Smooth muscle cell of the brain vasculature (primary cell): ENCODE measurements around the gene HOXC12.
A peak's percentile ranks its signal among the peaks of the same experiment; 100 is the strongest.

Experiments used
- DNase-seq: peaks from one replicate; pipeline ENCODE4 v3.0.0-alpha.2; 2012; ENCODE audit warnings: low read depth, low spot score

Gene HOXC12

GRCh38 chr12:53996240-53997203 lies 41.8 kb downstream of the HOXC12 start:
- DNase-seq = no peak

- DNase-seq = no peak
Measured at GRCh38 chr12:53997204-53998109, 42.8 kb downstream of the HOXC12 start.

DNA sequence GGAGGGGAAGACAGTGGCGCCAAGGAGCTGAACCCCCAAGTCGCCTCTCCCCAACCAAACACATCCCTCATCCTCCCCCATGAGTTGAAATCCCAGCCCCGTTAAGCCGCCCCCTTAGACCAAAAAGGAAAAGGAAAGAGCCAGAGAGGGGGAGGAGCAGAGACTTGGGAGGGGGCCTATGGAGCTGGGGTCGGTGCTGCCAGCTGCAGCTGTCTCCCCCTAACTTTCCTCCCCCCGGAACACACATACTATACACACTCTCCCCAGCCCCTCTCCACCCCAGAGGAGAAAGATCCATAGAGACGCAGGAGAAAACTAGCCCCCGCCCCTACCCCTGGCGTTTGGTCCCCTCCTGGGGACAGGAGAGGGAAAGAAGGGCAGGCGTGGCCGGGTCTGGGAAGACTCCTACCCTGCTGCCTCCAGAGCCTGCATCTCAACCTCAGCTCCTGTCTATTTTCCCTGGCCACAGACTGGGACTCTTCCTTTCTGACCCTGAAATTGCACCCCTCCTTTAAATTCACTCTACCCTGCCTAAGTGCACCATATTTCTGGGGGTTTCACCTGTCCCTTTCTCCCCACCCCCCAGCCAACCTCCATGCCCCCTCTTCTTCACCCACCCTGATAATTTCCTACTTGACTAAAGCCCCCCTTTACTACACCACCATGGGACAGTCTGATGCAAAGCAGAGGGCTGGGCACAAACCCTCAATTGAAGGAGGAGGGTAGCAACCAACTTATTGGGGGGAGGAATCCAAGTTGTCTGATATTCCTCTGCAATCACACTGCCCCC lies 43.6 kb downstream of the HOXC12 start:
- no peak for DNase-seq

GRCh38 chr12:53998900-53999236 lies 44.2 kb downstream of the HOXC12 start:
- no peak for DNase-seq

- DNase-seq = no peak
Measured at GRCh38 chr12:53999559-54000115, 44.9 kb downstream of the HOXC12 start.

- DNase-seq = no peak
Measured at GRCh38 chr12:54000116-54001114, 45.7 kb downstream of the HOXC12 start, which contains the start of gene HOXC9. Gene HOXC9 (plus strand): TSS chr12:54000161. CDS start chr12:54000189, 28 bp downstream.

DNA sequence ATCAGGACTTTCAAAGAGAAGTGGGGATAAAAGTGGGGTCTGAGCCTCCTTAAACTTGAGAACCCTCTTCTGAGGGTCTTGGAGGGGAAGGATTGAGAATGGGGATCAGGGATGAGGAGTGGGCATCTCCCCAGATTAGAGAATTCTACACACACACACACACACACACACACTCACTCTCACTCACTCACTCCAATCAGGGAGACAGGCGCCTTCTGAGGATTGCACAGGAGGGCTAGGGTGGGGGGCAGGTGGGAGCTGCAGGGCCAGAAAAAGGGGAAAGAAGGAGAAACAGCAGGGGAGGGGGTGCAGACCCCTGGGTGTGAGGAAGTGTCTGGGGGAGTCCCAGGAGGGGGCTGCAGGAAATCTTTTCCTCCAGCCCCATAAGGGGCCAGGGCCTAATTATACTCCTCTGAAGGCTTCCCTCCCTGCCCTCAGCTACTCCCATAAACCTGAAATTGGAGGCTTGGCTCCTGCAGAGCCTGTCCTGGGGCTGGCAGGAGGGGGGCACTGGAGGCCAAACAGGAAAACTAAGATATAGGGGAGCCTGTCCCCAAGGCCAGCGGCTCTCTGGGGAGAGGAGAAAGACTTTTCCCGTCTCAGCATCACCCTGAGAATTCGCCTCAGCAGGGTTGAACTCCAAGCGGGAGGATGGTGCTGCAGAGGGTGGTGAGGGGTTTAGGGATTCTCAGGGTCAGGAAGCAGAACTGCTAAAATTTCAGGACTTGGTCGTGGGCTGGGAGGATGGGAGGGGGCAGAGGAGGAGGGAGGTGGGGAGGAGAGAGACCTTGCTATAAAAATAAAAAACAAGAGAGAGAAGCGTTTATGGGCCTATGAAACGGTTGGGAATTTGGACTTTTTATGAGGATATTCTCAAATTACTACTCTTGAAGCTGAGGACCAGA lies 46.8 kb downstream of the HOXC12 start:
- DNase-seq = no peak

DNA sequence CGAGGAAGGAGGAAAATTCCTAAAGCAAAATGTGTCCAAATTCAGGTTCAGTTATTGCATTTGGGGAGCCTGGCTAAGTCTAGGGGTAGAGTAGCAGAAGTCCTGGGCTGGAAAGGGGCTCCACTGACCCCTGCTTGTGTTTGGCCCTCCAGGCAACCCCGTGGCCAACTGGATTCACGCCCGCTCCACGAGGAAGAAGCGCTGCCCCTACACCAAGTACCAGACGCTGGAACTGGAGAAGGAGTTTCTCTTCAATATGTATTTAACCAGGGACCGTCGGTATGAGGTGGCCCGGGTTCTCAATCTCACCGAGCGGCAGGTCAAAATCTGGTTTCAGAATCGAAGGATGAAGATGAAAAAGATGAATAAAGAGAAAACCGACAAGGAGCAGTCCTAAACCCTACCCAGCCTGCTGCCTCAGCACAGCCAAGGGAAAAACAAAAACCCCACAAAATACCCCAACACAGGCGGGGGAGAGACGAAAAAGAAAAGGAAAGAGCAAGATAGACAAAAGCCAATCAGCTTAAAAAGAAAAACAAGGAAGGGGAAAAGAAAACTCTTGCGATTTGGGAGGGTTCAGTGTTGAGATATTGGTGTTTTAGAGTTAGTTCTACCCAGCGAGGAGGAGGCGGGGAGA lies 47.7 kb downstream of the HOXC12 start:
- DNase-seq = no peak

- no peak for DNase-seq
Measured at GRCh38 chr12:54002915-54003389, 48.2 kb downstream of the HOXC12 start.

DNA sequence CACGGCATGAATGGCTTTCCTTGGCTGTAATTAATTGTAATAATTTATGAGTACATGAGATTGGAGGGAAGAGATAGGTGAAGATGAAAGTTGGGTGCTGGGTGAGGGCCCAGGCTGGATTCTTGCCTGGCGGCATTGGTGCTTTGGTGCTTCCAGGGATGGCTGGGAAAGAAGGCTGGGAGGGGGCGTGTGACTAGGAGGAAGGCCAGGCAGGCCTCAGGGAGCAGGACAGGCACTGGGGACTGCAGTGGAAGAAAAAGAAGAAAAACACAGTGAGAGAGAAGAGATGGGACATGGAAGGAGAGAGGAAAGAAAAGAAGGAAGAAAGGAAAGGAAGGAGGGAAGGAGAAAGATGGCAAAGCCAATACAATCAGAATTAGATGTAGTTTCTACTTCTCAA lies 48.9 kb downstream of the HOXC12 start:
- no peak for DNase-seq

GRCh38 chr12:54004063-54004840 lies 49.5 kb downstream of the HOXC12 start:
- no peak for DNase-seq

DNA sequence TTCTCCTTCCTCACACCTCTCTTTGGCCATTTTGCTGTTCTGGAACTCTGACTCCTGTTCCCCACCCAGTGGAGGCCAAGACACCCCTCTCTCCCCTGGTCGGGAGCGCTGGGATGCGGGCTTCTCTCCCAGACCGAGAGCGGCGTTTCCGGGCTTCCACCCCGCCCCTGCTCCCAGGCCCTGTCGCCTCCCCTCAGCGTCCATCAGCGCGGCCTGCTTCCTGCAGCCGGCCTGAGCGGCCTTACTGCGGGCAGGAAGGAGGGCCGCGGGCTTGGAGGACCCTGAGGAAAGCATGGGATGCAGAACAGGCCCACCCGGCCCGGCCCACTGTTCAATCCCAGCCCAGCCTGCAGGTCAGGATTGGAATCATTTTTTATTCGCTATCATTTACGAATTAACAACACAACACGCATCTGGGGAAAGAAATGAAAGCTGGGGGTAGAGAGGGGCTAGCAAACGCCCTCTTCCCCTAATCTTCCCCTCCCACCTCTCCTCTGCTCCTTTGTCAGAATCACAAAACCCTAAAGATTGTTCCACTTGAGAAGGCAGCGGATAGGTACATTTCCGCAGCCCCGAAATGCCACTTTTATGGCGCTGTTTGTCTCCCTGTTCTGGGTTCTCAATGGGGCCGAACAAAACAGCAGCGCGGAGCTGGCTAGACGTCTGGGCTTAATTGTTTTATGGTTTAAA lies 50.3 kb downstream of the HOXC12 start:
- no peak for DNase-seq

DNA sequence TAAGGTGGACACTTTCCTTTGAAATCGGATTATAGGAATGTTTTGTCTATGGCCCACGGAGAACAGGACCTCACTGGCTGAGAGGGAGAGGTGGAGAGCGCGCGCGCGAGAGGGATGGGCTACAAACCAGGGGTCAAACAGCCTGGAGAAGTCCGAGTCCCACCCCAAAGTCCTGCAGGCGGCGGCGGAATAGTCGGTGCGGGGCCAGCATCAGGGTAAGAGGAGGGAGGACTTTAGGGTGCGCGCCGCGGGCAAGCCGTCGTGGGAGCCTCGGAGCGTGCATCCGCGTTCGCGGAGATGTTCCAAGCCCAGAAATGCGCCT lies 50.8 kb downstream of the HOXC12 start:
- no peak for DNase-seq

DNA sequence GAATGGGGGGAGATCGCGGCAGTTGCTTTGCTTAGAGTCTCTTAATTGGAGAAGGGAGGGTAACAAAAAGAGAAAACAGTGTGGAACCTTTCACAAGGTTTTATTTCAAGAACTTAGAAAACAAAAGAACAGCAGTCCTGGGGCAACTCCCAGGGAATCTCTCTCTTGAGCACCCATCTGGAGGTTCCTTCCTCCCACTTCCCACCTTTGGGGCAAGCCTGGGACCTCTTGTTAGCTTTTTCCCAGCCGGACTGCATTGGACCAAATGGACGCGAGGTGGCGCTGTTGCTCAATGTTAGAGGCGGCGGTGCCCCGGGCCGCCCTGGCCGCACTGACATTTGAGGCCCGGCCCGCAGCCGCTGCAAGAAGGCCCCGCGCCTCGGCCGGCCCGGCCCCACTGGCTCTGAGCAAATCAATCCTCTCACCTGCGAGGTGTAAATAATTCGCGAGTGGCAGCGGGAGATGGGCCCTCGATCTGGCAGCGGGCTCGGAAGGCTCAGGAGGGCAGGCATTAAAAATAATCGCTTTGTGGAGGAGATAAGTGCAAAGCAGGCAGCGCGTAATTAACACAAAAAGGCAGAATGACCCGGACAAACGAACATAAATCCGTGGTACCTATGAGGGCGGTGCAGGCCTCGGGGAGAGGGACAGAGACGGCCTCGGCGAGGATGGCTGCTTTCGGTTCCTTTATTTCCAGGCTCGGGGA lies 51.3 kb downstream of the HOXC12 start:
- DNase-seq = peak; percentile 24

GRCh38 chr12:54006559-54007220 lies 52.0 kb downstream of the HOXC12 start:
- no peak for DNase-seq
